GM19455 (cell line): ENCODE measurements around the gene USP5.
A peak's percentile ranks its signal among the peaks of the same experiment; 100 is the strongest.
"Not testable (repeated sequence)": the region's sequence is repeated elsewhere in the genome, so short reads cannot be mapped to it uniquely, and the experiment has no call there.

ENCODE experiments used
- ATAC-seq: cut with Tn5 transposase; IDR thresholded peaks from one replicate; pipeline ENCODE4 v1.9.1; 2021; ENCODE audit not compliant: unreplicated experiment

The USP5 gene

DNA sequence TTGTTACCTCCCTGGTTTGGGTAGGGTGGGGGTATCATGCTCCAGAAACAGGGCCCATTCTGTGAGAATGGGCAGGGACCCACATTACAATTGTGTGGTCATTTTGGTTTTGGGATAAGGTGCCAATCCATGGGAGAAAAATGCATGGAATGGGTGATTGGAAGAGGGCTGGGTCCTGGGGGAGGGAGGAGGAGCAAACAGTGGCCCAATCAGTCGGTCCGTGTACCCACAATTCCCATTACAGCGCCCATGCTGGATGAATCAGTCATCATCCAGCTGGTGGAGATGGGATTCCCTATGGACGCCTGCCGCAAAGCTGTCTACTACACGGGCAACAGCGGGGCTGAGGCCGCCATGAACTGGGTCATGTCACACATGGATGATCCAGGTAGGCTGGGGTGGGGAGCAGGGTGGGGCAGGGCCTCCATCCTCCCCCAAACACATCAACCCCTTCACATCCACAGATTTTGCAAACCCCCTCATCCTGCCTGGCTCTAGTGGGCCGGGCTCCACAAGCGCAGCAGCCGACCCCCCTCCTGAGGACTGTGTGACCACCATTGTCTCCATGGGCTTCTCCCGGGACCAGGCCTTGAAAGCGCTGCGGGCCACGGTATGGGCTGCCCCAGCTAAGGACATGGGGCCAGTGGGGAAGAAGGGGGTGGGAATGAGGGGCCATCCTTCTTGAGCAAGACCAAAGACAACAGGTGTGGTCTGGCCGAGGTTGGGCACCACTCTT lies 11.8 kb downstream of the USP5 start:
- no peak for ATAC-seq

DNA sequence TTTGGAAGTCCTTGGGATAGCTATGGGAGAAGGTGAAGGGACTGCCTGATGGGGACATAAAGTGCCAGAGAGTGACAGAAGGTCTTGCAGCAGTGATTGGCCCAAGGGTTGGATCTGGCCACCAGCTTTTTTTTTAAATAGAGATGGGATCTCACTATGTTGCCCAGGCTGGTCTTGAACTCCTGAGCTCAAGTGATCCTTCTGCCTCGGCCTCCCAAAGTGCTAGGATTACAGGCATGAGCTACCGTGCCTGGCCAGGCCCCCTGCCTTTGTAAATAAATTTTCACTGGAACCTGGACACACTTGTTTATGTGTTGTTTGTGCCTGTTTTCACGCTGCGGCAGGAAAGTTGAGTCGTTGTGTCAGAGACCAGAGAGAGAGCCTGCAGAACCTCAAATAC lies 13.4 kb downstream of the USP5 start:
- ATAC-seq: not testable (repeated sequence)

DNA sequence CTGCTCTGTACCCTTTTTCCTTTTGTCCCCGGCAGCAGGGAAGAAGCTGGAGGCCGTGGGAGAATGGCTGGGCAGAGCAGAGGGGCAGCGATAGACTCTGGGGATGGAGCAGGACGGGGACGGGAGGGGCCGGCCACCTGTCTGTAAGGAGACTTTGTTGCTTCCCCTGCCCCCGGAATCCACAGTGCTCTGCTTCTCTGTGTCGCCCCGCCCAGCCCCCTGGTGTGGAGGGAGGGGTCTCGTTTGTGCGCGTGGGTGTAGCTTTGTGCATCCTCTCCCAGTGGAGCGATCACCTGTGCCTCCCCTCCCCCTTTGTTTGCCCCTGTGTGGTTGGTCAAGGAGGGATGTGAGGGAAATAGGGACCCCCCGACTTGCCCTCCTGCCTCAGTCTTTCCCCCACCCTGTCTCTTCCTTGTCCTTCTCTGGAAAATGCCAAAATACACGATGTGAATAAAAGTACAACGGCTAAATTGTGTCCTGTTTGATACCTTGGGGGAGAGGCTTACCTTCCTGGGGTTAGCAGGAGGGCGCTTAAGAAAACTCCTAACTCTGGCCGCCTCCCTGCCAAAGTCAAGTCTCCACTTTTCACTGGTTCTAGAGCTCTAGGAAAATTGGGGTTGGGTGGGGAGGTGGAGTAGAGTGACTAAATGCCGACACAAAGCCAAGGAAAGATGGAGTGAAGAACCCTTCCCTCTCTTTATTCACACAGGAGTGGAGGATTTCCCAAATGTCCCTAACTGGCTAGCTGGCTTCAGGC lies 14.4 kb downstream of the USP5 start:
- no peak for ATAC-seq

DNA sequence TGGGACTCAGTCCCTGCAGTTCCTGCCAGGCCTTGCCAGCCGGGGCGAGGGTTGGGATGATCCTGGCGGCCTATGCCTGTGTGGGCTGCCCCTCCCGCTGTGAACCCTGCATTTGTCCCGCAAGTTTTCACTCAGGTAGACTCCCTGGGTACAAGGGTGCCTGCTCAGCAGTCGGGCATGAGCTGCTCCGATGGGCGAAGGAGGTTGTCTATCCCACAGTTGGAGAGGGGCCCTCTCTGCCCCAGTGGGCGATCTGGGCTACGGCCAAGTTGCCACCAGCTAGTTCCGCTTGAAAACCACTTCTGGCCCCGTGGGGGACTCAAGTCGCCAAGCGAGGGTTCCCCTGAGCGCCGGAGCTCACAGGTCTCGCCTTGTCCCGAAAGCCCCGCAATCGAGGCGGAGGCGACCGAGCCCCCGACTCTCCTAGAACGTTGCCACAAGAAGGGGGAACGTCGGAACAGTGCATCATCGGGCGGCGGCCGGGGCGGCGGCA lies 15.0 kb downstream of the USP5 start:
- peak; percentile 11 for ATAC-seq

DNA sequence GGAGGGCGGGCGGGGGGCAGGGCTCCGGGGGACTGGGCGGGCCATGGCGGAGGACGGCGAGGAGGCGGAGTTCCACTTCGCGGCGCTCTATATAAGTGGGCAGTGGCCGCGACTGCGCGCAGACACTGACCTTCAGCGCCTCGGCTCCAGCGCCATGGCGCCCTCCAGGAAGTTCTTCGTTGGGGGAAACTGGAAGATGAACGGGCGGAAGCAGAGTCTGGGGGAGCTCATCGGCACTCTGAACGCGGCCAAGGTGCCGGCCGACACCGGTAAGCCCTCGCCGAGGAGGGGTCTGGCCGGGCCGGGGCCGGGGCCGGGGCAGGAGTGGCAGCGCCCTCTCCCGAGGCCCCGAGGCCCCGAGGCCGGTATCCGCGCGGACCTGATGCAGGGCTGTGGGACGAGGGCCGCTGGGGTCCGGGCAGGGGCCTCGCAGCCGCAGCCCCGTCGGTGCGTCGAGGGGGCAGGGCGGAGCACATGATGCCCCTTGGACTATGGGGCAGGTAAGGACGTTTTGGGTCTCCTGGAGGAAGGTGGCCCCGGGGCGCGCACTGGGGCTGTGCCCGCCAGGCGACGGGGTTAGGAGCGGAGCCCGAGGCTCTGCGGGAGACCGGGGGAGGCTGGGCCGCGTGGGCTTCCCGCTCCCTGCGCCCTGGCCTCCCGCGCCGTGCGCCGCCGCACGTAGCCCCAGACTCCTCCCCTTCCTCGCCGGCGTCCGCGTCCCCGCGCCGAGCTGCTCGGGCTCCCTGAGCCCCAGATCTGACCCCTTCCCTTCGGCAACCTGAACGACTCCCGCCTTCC lies 15.7 kb downstream of the USP5 start, which contains the start of gene TPI1:
Gene TPI1 (plus strand): TSS at position 119 of the 798 bp plus-strand sequence. CDS start 36 bp downstream, at position 155.
- peak; percentile 52 for ATAC-seq

DNA sequence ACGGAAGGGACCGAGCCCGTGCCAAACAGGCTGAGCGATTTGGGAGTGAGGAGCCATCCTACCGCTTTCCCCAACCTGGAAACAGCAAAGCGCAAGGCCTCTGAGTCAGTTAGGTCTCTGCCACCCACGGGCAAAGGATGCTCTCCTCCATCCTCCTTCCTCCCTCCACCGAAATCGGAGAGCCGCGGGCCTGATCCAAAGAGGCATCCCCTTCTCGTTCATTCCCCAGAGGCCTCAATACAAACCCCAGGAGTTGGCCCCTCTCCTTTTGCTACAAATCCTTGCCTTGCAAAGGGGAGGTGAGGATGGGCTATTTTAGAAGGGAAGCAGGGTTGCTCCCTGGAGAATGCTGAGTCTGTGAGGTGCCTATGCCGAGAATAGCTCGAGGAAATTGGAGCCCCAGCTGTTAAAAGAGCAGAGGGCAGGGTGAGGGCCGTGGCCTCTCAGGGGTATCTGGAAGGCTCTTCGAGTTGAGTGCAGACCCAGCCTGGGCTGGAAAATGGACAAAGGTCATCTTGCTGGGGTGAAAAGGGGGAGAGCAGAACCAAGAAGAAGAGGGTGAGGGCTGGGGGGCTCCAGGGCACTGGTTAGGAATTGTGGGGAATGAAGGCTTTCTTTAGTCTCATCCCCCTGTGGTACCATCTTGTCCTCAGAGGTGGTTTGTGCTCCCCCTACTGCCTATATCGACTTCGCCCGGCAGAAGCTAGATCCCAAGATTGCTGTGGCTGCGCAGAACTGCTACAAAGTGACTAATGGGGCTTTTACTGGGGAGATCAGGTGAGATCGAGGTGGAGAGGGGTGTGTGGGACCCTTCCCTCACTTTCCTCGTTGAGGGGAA lies 16.5 kb downstream of the USP5 start:
- ATAC-seq: no peak

DNA sequence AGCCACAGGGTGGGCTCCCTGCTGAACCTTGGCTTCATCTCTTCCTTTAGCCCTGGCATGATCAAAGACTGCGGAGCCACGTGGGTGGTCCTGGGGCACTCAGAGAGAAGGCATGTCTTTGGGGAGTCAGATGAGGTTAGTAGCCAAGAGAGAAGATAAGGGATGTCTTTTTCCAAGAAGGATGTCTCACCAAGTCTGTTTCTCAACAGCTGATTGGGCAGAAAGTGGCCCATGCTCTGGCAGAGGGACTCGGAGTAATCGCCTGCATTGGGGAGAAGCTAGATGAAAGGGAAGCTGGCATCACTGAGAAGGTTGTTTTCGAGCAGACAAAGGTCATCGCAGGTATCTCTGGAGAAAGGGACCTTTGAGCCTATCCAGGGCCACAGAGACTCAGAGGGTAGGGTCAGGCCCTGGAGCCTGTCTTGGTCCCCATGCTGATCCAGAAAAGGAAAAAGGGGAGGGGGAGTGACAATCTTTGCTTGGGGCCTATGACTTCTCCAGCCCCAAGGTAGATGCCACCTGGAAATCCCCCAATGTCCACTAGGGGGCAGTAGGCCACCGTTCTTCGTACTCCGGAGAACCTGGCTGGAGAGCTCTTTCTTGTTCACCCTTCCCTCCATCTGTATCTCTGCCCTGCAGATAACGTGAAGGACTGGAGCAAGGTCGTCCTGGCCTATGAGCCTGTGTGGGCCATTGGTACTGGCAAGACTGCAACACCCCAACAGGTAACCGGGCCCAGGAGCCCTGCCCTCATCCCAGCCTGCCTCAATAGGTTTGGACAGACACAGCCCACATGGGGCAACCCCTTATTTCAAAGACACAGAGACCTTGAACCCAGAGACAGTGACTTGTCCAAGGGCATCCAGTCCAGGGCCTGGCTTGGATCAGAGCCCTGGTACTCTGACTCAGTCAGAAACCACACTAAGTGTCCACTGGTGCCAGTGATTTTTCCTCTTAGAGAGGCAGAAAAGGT lies 17.4 kb downstream of the USP5 start:
- no peak for ATAC-seq

DNA sequence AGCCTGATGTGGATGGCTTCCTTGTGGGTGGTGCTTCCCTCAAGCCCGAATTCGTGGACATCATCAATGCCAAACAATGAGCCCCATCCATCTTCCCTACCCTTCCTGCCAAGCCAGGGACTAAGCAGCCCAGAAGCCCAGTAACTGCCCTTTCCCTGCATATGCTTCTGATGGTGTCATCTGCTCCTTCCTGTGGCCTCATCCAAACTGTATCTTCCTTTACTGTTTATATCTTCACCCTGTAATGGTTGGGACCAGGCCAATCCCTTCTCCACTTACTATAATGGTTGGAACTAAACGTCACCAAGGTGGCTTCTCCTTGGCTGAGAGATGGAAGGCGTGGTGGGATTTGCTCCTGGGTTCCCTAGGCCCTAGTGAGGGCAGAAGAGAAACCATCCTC lies 18.4 kb downstream of the USP5 start:
- ATAC-seq: not testable (repeated sequence)

DNA sequence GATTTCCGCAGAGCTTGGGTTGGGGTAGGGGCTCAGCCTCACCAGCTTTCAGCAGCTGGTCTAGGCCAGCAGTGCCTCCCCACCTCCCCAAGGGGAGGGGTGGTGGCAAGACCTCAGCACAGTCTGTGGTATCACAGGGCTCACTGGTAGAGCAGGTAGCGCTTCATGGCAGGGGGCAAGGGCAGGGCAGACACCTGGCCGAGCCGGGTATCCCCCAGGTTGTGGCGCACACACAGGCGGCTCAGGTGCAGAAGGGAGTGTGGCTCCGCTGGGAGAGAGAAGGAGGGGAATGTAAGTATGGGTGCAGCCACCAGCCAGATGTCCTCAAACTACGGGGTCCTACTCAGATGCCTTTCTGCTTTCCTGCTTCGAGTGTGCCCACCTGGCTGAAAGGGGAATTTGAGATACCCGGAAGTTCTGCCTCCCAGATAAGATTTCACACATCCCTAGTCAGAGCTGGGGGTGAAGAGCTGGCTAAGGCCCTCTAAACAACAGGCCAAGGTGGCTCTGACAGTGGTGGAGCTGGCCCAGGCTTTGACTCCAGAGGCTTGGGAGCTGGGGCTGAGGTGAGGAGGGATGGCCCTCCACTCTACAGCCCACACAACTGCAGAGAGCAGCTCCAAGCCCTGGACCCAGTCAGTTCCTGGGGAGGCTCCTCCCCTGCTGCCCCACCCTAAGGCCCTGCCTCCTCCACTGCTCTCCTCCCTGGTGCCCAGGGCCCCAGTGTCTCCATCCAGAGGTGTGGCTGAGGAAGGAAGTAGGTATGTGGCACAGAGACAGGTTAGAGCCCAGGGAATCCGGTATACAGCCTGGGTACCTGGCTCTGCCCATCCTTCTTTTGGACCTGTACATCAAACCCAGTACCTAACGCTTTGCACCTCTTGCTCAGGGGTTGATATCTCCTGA lies 19.4 kb downstream of the USP5 start:
- ATAC-seq: no peak

DNA sequence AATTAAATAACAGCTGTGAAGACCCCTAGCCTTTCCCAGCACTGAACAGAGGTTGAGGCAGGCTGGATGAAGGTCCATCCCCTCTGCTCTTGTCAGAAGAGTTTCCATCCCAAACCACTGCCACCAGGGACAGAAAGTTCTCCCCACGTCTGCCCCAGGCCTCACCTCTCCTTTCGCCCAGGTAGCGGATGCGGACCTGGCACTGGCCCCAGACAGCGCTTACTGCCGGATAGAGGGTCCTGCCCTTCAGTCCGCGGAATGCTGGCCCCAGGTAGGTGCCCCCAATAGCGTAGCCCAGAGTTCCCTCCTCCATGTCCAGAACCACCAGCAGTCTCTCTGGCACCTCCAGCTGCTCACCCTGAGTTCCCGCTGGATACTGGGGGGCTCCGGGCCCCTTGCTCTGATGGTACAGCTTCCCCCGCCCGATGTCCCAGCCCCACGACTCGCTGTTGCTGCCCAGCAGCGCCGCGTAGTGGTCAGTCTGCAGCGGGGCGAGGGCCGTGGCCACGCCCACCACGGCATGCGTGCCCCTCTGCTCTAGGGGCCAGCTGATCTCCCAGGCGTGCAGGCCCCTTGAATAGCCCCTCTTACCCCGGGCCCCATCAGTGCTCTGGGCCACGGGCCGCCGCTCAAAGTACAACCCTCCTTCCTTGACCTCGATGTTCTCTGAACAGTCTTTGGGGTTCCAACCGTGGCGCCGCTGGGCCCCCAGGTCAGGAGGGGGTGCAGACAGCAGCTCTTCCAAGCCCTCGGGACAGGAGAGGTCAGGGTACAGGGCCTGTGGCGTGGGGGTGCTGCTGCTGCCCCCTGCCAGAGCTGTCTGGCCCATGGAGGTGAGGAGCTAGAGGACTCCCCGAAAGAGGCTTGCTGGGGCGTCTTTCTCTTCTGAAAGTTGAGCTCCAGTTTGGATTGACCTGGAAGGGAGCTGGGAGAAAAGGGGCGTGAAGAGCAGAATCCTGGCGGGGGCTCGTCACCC lies 20.4 kb downstream of the USP5 start:
- ATAC-seq: no peak

DNA sequence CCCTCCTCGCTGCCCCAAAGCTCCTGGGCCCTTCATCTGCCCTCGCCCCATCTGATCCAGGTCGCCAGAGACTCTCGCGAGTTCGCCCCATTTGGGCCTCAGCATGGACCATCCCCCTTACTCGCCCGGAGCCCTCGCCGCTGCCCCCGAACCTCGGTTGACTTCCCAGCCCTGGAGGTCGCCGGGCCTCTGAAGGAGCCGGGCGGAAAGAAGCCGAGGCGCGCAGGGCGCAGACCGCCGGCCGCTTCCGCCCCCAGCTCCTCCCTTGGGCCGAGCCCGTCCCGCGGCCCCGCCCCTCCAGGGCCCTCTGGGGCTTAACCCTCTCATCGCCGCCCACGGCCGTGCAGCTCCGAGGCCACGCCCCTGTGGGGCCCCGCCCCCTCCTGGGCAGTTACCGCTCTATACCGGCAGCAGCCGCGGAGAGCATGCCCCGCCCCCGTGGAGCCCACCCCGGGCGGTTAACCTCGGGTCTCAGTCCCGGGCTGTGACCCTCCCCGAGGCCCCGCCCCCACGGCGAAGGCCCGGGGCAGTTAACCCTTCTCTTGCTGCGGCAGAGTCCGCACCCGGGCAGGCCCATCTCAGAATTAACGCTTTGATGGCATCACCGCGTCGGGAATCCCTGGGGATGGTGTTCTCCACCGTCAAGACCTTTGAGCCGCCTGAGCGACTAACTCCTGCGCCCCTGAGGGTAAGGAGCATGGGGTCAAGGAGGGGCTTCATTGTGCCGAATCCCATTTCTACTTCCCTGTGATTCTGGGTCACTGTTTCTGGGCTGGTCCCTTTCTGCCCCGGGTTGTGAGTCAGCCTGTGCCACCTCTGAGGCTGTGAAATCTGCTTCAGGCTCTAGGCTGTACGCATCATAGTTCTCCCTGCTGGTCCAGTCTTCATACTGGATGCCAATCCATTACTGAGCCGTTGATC lies 21.4 kb downstream of the USP5 start, which contains the start of gene SPSB2:
Gene SPSB2 (minus strand): TSS at position 210 of the 921 bp plus-strand sequence. CDS start 402 bp downstream, outside the sequence.
- peak; percentile 72 for ATAC-seq

DNA sequence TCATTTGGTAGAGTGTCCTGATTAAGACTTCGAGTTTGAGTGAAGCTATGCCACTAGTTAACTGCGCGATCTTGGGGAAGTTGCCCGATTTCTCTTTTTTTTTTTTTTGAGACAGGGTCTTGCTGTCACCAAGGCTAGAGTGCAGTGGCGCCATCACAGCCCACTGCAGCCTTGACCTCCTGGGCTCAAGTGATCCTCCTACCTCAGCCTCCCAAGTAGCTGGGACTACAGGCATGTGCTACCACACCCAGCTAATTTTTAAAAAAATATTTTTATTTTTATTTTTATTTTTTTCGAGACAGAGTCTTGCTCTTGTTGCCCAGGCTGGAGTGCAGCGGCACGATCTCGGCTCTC lies 22.0 kb downstream of the USP5 start:
- ATAC-seq: not testable (repeated sequence)

DNA sequence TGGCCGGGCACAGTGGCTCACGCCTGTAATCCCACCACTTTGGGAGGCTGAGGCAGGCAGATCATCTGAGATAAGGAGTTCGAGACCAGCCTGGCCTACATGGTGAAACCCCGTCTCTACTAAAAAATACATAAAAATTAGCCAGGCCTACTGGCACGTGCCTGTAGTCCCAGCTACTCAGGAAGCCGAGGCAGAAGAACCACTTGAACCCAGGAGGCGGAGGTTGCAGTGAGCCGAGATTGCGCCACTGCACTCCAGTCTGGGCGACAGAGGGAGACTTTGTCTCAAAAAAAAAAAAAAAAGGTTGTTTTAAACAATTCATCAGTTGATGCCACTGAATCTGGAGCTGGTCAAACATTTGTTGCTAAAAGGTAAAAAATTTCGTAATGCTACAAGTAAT lies 27.9 kb downstream of the USP5 start:
- ATAC-seq: not testable (repeated sequence)

DNA sequence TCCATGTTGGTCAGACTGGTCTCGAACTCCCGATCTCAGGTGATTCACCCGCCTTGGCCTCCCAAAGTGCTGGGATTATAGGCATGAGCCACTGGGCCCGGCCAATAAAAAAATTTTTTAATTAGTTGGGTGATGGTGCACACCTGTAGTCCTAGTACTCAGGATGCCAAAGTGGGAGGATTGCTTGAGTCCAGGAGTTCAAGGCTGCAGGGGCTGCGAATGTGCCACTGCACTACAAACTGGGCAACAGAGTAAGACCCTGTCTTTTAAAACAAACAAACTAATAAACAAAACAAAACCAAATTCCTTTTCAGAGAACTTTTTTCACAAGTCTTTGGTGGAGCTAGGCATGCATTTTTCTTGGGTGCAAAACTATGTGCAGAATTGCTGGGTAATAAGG lies 31.3 kb downstream of the USP5 start:
- no peak for ATAC-seq

DNA sequence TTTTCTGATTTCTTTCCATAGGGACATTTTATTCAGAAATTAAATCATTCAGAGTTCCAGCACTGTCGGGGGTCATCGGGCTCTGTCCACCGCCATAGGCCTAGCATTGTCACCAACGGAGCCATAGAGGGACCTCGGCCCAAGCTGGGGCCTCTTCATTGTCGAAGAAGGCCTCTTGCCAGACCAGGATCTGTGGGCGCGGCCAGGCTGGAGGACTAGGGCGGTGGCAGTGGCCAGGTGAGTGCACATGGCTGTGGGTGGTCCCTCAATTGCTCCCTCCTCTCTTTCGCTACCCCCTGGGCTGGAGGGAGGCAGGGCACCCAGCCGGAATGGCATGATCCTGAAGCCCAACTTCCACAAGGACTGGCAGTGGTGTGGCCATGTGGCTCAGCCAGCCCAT lies 31.7 kb downstream of the USP5 start:
- no peak for ATAC-seq

DNA sequence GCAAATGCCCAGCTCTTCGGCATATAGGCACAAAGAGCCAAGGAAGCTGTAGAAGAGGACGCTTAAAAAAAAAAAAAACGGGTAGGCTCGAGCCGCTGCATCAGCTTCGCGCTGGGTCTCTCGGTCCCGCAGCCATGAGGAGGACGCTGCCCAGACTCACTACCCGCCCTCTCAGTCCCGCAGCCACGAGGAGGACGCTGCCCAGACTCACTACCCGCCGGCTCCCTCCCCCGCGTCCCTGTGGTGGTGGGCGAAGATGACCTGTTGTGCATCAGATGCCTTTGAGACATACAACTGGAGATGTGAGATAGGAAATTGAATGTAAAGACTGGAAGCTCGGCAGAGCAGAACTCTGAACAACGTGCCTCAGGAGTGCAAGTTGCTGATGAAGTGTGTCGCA lies 32.6 kb downstream of the USP5 start:
- no peak for ATAC-seq
